Stimulated activated CD8-positive, alpha-beta memory T cell treated with anti-CD3 and anti-CD28 coated beads, Interleukin-2, amount 100 ng/mL, for 1 hour (primary cell): ENCODE results near the gene DGKD.

ENCODE experiments used
- DNase-seq, 2 donors: peaks; one replicate each; pipeline ENCODE4 v3.0.0-alpha.2; 2020; ENCODE audit warnings: low read depth in 2 of 2

Gene DGKD

DNA sequence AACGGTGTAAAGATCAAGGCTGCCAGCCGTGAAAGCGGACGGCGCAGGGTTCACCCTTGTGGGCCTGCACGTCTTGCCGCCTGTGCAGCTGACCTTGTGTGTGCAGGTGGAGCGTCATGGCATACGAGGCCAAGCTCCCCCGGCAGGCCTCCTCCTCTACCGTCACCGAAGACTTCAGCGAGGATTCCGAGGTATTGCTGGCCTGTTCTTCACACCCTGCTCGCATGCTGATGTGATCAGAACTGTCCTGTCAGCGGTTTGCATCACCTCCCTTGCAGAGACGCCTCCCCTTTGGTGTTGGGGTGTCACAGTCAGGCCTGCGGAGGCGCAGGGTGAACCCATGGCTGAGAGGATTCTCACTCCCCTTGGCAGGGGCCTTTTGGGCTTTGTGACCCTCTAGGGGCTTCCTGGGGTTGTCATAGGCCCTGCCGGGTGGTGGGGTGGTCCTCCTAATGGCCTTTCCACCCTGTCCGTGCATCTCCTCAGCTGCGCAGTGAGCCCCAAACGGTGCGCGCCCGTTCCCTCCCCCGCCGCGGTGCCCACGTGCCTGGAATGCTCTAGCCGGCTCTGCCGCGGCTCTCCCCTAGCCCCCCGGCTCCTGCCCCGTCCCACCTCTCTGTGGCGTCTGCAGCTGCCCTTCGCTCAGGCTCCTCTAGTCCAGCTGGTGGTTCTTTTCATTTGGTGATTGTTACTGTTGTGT lies 92.5 kb downstream of the DGKD start:
- no peak for DNase-seq

DNA sequence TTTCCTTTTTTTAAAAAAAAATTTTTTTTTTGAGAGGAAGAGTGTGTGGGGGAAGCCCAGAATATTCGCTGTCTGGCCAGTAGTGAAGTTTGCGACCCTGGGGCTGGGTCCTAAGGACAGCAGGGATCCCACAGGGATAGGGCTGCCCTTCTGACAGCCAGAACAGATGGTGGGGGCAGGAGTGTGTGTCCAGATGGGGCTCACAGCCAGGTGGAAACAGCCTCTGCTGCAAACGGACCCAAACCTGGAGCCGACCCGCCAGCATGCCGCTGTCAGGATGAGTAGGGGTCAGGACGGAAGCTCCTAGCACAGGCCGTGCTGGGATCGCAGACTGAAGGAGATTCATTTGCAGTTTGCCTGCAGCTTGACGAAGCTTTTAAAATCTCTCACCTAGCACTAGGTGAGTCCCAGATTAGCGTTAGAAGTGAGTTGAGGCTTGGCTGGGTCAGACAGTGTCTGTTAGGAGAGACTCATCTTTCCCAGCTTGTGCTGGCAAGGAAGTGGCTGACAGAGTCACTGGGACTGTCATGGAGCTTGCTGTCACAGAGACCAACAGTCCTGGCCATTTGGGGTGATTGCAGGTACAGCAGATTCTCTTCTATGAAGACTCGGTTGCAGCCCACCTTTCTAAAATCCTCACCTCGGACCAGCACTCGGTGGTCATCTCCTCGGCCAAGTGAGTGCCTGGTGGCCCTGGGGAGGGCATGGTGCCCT lies 93.4 kb downstream of the DGKD start:
- no peak for DNase-seq

- DNase-seq: no peak
Measured at GRCh38 chr2:233448220-233448559, 93.9 kb downstream of the DGKD start.

DNA sequence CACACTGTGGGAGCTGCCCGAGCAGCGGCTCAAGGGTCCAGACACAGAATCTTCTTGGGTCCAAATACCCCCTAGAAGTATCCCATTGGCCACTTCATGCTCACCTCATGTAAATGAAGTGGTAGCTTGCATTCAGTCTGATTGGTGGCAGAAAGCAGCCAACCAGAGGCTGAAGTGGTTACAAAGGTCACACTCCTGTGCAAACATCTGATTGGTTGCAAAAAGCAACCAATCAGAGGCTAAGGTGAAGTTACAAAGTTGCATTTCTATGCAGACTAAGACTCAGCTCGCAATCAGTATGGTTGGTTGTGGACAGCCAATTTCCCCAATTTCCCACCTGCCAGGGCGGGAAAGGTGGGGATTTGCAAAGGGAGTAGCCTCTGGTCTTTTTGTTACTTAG lies 94.3 kb downstream of the DGKD start:
- no peak for DNase-seq

DNA sequence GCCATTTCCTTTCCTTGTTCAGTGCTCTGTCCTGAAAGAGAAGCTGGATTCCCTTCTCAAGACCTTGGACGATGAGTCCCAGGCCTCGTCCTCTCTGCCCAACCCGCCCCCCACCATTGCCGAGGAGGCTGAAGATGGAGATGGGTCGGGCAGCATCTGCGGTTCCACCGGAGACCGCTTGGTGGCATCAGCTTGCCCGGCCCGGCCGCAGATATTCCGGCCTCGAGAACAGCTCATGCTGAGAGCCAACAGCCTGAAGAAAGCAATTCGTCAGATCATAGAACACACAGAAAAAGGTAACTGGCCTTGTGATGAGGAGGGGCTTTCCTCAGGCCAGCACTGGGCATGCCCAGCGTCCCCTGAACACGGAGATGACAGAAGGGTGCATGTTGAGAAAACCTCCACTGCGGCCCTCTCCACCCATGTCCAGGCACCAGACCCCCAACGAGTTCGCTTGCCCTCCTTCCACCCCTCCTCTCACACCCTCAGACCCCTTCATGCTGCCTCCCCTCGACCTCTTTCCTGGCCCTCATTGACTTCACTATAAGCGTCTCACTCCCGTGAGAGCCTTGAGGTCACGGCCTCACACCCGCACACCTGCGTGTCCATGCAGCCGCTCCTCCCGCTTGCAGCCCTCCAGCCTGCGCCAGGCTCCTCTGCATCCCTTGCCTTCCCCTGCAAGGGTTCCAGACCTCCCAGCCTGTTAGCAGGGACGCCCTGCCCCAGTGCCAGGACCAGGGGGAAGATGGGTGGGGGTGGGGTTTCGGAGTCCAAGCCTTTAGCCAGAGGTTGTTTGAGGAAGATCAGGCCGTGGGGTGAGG lies 95.0 kb downstream of the DGKD start:
- DNase-seq: no peak

GRCh38 chr2:233449921-233450863 lies 95.9 kb downstream of the DGKD start:
- DNase-seq: no peak

GRCh38 chr2:233450864-233451575 lies 96.7 kb downstream of the DGKD start:
- DNase-seq: no peak

- DNase-seq: no peak
Measured at GRCh38 chr2:233451950-233452349, 97.7 kb downstream of the DGKD start.

GRCh38 chr2:233453111-233453915 lies 99.0 kb downstream of the DGKD start:
- no peak for DNase-seq

DNA sequence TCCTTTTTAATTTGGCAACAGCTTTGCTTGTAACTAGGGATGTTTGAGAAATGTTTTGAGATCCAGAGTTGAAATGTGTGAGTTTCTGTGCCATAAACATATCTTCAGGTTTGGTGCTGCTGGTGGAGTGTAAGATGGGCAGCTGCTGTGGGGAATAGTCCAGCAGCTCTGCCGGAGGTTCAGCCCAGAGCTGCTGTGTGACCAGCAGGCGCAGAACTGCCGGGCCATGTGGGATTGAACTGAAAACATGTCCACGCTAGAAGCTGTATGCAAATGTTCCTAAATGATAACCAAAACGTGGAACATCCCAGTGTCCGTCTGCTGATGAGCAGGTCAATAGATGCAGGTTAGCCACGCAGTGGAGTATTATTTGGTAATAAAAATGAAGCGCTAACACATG lies 99.6 kb downstream of the DGKD start:
- DNase-seq: no peak

DNA sequence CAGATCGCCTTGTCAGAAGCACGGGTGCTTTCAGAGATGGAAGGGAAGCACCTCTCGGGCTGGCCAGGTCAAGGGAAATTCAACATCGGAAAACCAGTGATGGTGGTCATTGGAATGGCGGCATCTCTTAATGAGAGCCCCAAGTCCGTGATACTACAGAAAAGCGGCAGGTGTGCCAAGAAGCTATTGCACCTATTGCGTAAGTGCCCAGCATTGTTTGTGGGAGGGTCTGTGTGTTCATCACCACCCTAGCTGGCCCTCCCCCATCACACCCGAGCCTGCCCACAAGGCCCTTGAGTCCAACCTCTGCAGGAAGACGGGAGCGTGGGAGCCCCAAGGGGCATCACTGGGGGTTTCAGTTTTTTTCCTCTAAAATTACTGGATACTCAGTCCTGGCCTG lies 100.7 kb downstream of the DGKD start:
- no peak for DNase-seq

DNA sequence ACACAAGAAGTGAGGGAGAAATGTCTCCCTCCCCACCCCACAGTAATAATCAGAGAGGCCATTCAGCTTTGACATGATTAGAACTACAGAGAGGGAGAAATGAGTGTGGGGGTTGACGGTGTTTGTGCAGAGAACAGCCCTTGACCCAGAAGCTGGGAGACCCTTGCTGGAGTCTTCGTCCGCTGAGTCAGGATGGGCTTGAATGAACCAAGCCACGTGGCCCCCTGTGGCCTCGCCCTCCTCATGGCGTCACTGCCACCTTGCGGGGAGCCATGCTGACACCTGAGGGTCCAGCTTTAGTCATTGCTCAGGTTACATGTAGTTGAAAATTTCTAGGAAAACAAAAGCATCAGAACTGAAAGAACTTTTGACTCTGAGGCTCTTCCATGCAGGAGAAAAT lies 101.2 kb downstream of the DGKD start:
- DNase-seq: no peak

DNA sequence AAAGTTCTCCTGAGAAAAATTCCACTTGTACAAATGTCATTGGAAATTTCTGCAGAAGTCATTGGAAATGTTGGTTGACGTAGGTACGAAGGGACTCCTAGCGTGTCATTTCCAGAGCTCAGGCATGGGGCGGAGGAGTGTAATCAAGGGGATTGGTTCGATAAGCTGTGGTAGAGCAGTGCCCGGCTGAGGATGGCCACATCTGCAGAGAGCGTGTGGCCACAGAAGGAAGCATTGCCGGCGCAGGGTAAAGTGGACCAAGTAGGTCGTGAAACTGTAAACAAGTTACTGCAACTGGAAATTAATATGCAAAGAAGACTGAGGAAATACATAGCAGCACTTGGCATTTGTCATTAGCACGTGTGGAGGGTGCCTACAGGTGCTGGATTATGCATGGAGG lies 101.8 kb downstream of the DGKD start:
- no peak for DNase-seq

DNA sequence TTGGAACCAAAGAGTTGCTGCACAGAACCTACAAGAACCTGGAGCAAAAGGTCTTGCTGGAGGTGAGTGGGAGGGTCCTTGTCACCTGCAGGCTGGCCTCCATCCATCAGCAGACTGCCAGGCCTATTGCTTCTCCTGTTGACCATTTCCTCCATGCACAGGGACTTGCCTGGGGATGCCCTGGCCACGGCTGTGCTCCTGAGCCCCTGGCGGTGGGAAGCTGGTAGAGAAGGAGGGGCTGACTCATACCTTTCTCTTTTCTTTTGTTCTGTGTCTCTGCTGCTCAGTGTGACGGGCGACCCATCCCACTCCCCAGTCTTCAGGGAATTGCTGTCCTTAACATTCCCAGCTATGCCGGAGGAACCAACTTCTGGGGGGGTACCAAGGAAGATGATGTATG lies 102.6 kb downstream of the DGKD start:
- no peak for DNase-seq

DNA sequence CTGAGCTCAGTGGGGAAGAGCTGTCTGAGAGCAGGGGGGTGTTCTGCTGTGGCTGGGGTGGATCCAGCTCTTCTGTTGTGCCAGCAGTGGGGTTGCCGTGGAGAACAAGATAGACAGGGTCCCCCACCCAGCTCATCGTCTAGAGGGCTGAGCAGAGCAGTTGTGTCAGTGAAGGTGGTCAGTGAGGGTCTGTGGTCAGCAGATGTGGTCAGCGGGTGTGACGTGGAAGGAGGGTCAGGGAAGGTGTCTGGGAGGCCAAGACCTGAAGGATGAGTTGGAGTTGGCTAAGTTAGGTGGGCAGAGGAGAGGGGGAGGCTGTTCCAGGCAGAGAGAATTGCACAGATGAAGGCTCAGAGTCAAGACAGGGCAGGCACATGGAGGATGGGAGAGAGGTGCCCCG lies 103.1 kb downstream of the DGKD start:
- no peak for DNase-seq

DNA sequence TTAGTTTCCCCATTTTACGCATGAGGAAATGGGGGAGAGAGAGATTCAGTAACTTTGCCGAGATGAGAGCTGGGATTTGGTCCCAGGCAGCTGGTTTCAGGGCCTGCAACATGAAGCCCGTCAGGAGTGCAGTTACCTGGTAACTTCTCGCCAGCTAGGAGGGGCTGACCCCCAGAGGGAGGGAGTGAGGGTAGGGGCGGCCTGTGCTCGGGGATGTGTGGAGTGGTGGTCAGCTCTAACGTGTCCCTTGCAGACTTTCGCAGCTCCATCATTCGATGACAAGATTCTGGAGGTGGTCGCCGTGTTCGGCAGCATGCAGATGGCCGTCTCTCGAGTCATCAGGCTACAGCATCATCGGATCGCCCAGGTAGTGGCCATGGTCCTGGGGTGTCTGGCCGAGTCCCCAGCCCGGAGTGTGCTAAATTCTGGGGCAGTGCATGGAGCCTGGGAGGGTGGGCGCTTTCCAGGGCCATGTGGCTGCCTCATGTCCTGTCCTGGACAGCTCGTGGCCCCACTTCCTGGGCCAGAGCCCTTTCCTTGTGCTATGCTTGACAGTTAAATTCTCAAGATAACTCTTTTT lies 103.8 kb downstream of the DGKD start:
- no peak for DNase-seq

DNA sequence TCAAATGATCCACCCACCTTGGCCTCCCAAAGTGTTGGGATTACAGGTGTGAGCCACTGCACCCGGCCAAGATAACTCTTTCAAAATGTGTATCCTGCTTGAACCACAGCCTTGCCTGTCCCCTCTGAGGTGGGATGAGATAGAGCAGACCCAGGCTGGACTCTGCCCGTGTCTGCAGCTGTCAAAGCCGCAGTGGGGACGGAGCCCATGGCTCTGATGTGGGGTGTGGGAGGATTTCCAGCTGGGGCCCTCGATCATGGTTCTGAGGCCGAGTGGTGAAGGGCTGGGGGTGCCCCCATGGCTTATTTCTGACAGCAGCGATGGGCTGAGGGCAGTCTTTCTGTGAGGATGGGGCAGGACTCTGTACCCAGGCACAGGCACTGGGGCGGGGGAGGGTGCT lies 104.5 kb downstream of the DGKD start:
- DNase-seq: no peak

- no peak for DNase-seq
Measured at GRCh38 chr2:233459426-233459825, 105.1 kb downstream of the DGKD start.

- no peak for DNase-seq
Measured at GRCh38 chr2:233460726-233461441, 106.6 kb downstream of the DGKD start.
